ENCODE data around the gene ULK1. TPM values are rescaled to one million over a fixed set of nuclear protein-coding genes. Genes with fewer than 3 reads are reported as not detected.
"Not testable (repeated sequence)": the region's sequence is repeated elsewhere in the genome, so short reads cannot be mapped to it uniquely, and the experiment has no call there.

The ULK1 gene
- total and polyA plus RNA-seq, 2 experiments from 2014 or later: 8.4 to 33.8 TPM

GRCh38 chr12:131882804-131883520, 11.5 kb upstream of the ULK1 start:
- TF ChIP-seq EZH2phosphoT487 (IDR thresholded peaks at IDR 0.05; ENCODE audit: unreplicated experiment): no peak
- no peak for TF ChIP-seq ZNF114 (CRISPR knock-in tag; IDR thresholded peaks at IDR 0.05)
- no peak for TF ChIP-seq POLR2AphosphoS5 (IDR thresholded peaks at IDR 0.05; ENCODE audit: low read depth)
- TF ChIP-seq STAT1 (IDR thresholded peaks at IDR 0.05; ENCODE audit: unreplicated experiment): no peak
- no peak for TF ChIP-seq JUNB (IDR thresholded peaks at IDR 0.05; ENCODE audit: unreplicated experiment)
- TF ChIP-seq REST (IDR thresholded peaks at IDR 0.05; ENCODE audit: unreplicated experiment): no peak
- peaks cover 21% of the 10 kb centered on the region for H3K9me3 Mint-ChIP-seq

GRCh38 chr12:131883521-131883900, 10.9 kb upstream of the ULK1 start:
- peaks cover 4% of the 10 kb centered on the region for H3K27me3 Mint-ChIP-seq (ENCODE audit: insufficient read depth, low read depth, poor library complexity)
- H2AFZ ChIP-seq: peak overlapping the region; percentile 10; the same call in 1 of the 2 replicates
- H3K27ac Mint-ChIP-seq: no peak overlapping the region
- H3K4me1 ChIP-seq (ENCODE audit: insufficient read depth): peaks cover 9% of the 10 kb centered on the region
- no peak overlapping the region for H3K4me3 Mint-ChIP-seq
- H3K9me3 Mint-ChIP-seq: peaks cover 21% of the 10 kb centered on the region
- H3K9me2 ChIP-seq (ENCODE audit: insufficient read depth): no peaks in the 10 kb centered on the region
- H3K27me3 ChIP-seq (ENCODE audit: insufficient read depth): no peaks in the 10 kb centered on the region
- no peaks in the 10 kb centered on the region for H4K20me1 ChIP-seq (replicated peaks; ENCODE audit: insufficient read depth)
- H3K79me2 ChIP-seq (replicated peaks; ENCODE audit: insufficient read depth): no peaks in the 10 kb centered on the region
- H3K4me2 ChIP-seq: no peak overlapping the region
- no peak for TF ChIP-seq CTCF (conservative IDR thresholded peaks at IDR 0.05; ENCODE audit: low read depth in 2 of 2)
- H3F3A ChIP-seq (replicated peaks; ENCODE audit: low read depth): no peaks in the 10 kb centered on the region
- H3K36me3 ChIP-seq (ENCODE audit: insufficient read depth): no peaks in the 10 kb centered on the region
- H3K4me3 ChIP-seq: no peak overlapping the region
- ATAC-seq: no peak; the same call in 2 of the 3 replicates
- H3K36me3 Mint-ChIP-seq (ENCODE audit: low read depth): peaks cover 11% of the 10 kb centered on the region; the same call in 1 of the 3 replicates
- H3K27ac ChIP-seq (ENCODE audit: low read depth): no peak overlapping the region
- peaks cover 22% of the 10 kb centered on the region for H3K4me1 Mint-ChIP-seq
- DNase-seq (ENCODE audit: low spot score): no peak

More at GRCh38 chr12:131882804-131883520, 11.5 kb upstream of the ULK1 start:
- Mint-ChIP-seq H3K27me3 (ENCODE audit: insufficient read depth, low read depth, poor library complexity) (peaks cover 8% of the 10 kb centered on the region), H3K27ac (no peak overlapping the region), H3K4me3 (no peak overlapping the region), H3K36me3 (ENCODE audit: low read depth) (peaks cover 11% of the 10 kb centered on the region; the same call in 1 of the 3 replicates), H3K4me1 (peaks cover 26% of the 10 kb centered on the region)
- Histone ChIP-seq H3K36me3 (ENCODE audit: insufficient read depth) (no peaks in the 10 kb centered on the region), H3K27ac (ENCODE audit: low read depth) (no peak overlapping the region), H2AFZ (peak overlapping the region; percentile 10; the same call in 1 of the 2 replicates), H3K4me1 (ENCODE audit: insufficient read depth) (peaks cover 11% of the 10 kb centered on the region), H3K4me3 (no peak overlapping the region), H3K9me2 (ENCODE audit: insufficient read depth) (no peaks in the 10 kb centered on the region), H3K27me3 (ENCODE audit: insufficient read depth) (no peaks in the 10 kb centered on the region), H3F3A (replicated peaks; ENCODE audit: low read depth) (no peaks in the 10 kb centered on the region), H3K79me2 (replicated peaks; ENCODE audit: insufficient read depth) (no peaks in the 10 kb centered on the region), H4K20me1 (replicated peaks; ENCODE audit: insufficient read depth) (no peaks in the 10 kb centered on the region), H3K4me2 (no peak overlapping the region)
- no peak for DNase-seq (ENCODE audit: low spot score)
- ATAC-seq: peak; percentile 72

GRCh38 chr12:131885076-131885475, 9.3 kb upstream of the ULK1 start:
- not testable (repeated sequence) for H4K20me1 ChIP-seq (replicated peaks; ENCODE audit: insufficient read depth); H3K9me2 ChIP-seq (ENCODE audit: insufficient read depth); H3F3A ChIP-seq (replicated peaks; ENCODE audit: low read depth); DNase-seq (ENCODE audit: low spot score); H3K4me2 ChIP-seq; H3K36me3 ChIP-seq (ENCODE audit: insufficient read depth); H3K79me2 ChIP-seq (replicated peaks; ENCODE audit: insufficient read depth); H2AFZ ChIP-seq; H3K4me3 Mint-ChIP-seq; H3K27me3 Mint-ChIP-seq (ENCODE audit: insufficient read depth, low read depth, poor library complexity); H3K27ac Mint-ChIP-seq; ATAC-seq; H3K27ac ChIP-seq (ENCODE audit: low read depth); H3K4me3 ChIP-seq; H3K27me3 ChIP-seq (ENCODE audit: insufficient read depth); H3K4me1 ChIP-seq (ENCODE audit: insufficient read depth)
- Mint-ChIP-seq H3K4me1 (peaks cover 16% of the 10 kb centered on the region), H3K9me3 (peaks cover 22% of the 10 kb centered on the region), H3K36me3 (ENCODE audit: low read depth) (peaks cover 11% of the 10 kb centered on the region; the same call in 1 of the 3 replicates)
